H1 (cell line): ENCODE results near the gene GJA10. TPM values are rescaled to one million over a fixed set of nuclear protein-coding genes. Genes with fewer than 3 reads are reported as not detected.

Experiments used
- ATF3 ChIP-seq: IDR thresholded peaks from 2 replicates; pipeline ENCODE4 v1.6.1; 2011; ENCODE audit warnings: low read depth, mild to moderate bottlenecking, low read length; ENCODE audit not compliant: insufficient read depth
- BRCA1 ChIP-seq: IDR thresholded peaks from 2 replicates; pipeline ENCODE4 v1.6.1; 2012; ENCODE audit warnings: low read depth, low read length, improper control_type of control experiment
- GABPA ChIP-seq: IDR thresholded peaks from 2 replicates; pipeline ENCODE4 v1.6.1; 2011; ENCODE audit warnings: mild to moderate bottlenecking, low read length, moderate library complexity, borderline replicate concordance; ENCODE audit not compliant: insufficient read depth
- GTF2F1 ChIP-seq: IDR thresholded peaks from 2 replicates; pipeline ENCODE4 v1.6.1; 2012; ENCODE audit warnings: low read depth, low read length, improper control_type of control experiment, borderline replicate concordance
- JUN ChIP-seq: IDR thresholded peaks from 2 replicates; pipeline ENCODE4 v1.6.1; 2011; ENCODE audit warnings: low read depth, mild to moderate bottlenecking, improper control_type of control experiment, low read length
- polyA plus RNA-seq, 7 experiments: library from polyadenylated mRNA; depleted of rRNA in 3 of 7; stranded (reverse) in 5 of 7; unstranded in 2 of 7; fragments of >200 nt in 5 of 7; fragments of 200-250 nt in 2 of 7; gene quantifications; 1 replicate in 5 of 7; 2 replicates in 1 of 7; 4 replicates in 1 of 7; pipeline versions ENCODE4 v1.2.1 to v1.2.3, GENCODE V29; 2011 to 2013; ENCODE audit warnings: missing spikeins in 2 of 7, mixed read lengths in 2 of 7
- total RNA-seq: library from RNA; stranded (reverse); fragmentation: NEBNext Ultra II Directional; extraction: Animal tissue kit (Norgen Biotek cat#: 25700); gene quantifications from 2 replicates; pipeline ENCODE4 v1.2.1, GENCODE V29; 2021

GJA10 gene
- total and polyA plus RNA-seq, 2 of the 8 experiments (the other 6 are each of a cell fraction or from before 2014, with no cell fraction given), result 0.21 TPM; not detected in 1

GRCh38 chr6:89939144-89939543, 44.9 kb downstream of the GJA10 start (continued):
- no peak for TF ChIP-seq GABPA
- no peak for TF ChIP-seq BRCA1
- no peak for TF ChIP-seq ATF3
- TF ChIP-seq JUN, result no peak
- no peak for TF ChIP-seq GTF2F1
- TF ChIP-seq, all 59 proteins: peak for 0
